GM11168 (cell line): Measurements from ENCODE around the gene LRRK1.

ENCODE experiments used
- in situ Hi-C: fragments of 300-500 bp; cut with MboI; formaldehyde crosslinking; loops from one replicate; pipeline ENCODE4 v1.12.0; 2022; ENCODE audit warnings: low sequenced_read_pairs; ENCODE audit not compliant: unreplicated experiment

The LRRK1 gene

GRCh38 chr15:100926971-100927756 is 8.0 kb downstream of the LRRK1 start:
- in situ Hi-C loops = no loop called here

- in situ Hi-C loops = no loop called here
Measured at GRCh38 chr15:100928632-100929280, 9.6 kb downstream of the LRRK1 start.

GRCh38 chr15:100929641-100930042 is 10.5 kb downstream of the LRRK1 start:
- in situ Hi-C loops = no loop called here

GRCh38 chr15:100930306-100930848 is 11.2 kb downstream of the LRRK1 start:
- in situ Hi-C loops = no loop called here

GRCh38 chr15:100931143-100931890 is 12.2 kb downstream of the LRRK1 start:
- in situ Hi-C loops = no loop called here

- in situ Hi-C loops = no loop called here
Measured at GRCh38 chr15:100932676-100933348, 13.7 kb downstream of the LRRK1 start.

GRCh38 chr15:100934166-100934565 is 15.0 kb downstream of the LRRK1 start:
- in situ Hi-C loops = no loop called here

- in situ Hi-C loops = no loop called here
Measured at GRCh38 chr15:100934726-100935125, 15.6 kb downstream of the LRRK1 start.

GRCh38 chr15:100937171-100937570 is 18.0 kb downstream of the LRRK1 start:
- in situ Hi-C loops = no loop called here

- in situ Hi-C loops = no loop called here
Measured at GRCh38 chr15:100939791-100940190, 20.6 kb downstream of the LRRK1 start.

GRCh38 chr15:100940767-100941379 is 21.7 kb downstream of the LRRK1 start:
- in situ Hi-C loops = no loop called here

GRCh38 chr15:100941536-100941935 is 22.4 kb downstream of the LRRK1 start:
- in situ Hi-C loops = no loop called here

- in situ Hi-C loops = no loop called here
Measured at GRCh38 chr15:100942656-100943425, 23.7 kb downstream of the LRRK1 start.

- in situ Hi-C loops = no loop called here
Measured at GRCh38 chr15:100944244-100944895, 25.2 kb downstream of the LRRK1 start.

- in situ Hi-C loops = no loop called here
Measured at GRCh38 chr15:100944986-100945385, 25.8 kb downstream of the LRRK1 start.

- in situ Hi-C loops = no loop called here
Measured at GRCh38 chr15:100947760-100948429, 28.7 kb downstream of the LRRK1 start.

- in situ Hi-C loops = no loop called here
Measured at GRCh38 chr15:100948430-100948762, 29.2 kb downstream of the LRRK1 start.

- in situ Hi-C loops = no loop called here
Measured at GRCh38 chr15:100949691-100950090, 30.5 kb downstream of the LRRK1 start.
